Measurements from ENCODE around the gene HNRNPA1L2. TPM values are rescaled to one million over a fixed set of nuclear protein-coding genes. Genes with fewer than 3 reads are reported as not detected.
"Not testable (repeated sequence)": the region's sequence is repeated elsewhere in the genome, so short reads cannot be mapped to it uniquely, and the experiment has no call there.

The HNRNPA1L2 gene
- 4.3 TPM for total RNA-seq
- polyA plus RNA-seq = 11.2 TPM

DNA sequence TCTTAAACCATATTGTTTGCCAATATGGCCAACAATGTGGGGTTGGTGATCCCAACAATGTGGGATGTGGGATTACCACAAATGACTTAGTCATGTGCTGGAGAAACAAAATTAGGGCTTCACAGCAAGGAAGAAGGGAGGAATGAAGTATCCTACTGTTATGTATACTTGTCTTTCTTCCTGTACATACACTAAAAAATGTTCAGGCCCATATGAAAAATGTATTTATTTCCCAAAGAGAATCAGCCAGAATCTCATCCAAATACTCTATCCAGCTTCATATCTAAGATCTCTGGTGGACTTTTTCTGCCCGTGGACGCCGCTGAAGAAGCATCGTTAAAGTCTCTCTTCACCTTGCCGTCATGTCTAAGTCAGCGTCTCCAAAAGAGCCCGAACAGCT is at the start of gene HNRNPA1L2:
Gene HNRNPA1L2, plus strand, starts transcription at position 301 of the 400 bp plus-strand sequence. Its CDS starts 62 bp downstream, at position 363.
- WGBS = 97% methylated on average over 7 of the region's 7 CpGs

DNA sequence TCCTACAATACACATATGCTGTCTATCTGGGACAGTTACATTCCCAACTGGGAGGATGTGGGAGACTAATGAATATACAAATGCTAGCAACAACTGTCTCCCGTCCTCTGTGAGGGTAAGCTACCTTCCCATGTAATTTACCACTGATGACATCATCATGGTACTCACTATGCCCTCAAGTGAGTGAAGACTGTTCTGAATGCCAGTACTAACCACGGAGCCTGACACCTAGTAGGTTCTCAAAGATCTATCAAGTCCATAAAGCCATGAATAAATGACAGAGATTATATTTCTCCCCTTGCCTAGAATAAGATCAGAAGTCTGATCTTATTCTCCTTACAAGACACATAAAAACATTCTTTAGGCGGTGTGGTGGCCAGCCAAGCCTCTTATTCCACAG is 49.1 kb upstream of the HNRNPA1L2 start:
- H3K36me3 ChIP-seq (ENCODE audit: insufficient read depth); H3K27ac ChIP-seq (ENCODE audit: low read depth); H3K4me1 ChIP-seq (ENCODE audit: insufficient read depth); H3K4me3 ChIP-seq (ENCODE audit: low read depth, low read length); DNase-seq (ENCODE audit: extremely low spot score): not testable (repeated sequence)
- 76% methylated on average over 3 of the region's 3 CpGs for WGBS

More for the DNA sequence above, at the start of gene HNRNPA1L2:
- no peak for DNase-seq (ENCODE audit: extremely low spot score)
- Histone ChIP-seq H3K4me1 (ENCODE audit: insufficient read depth) (no peaks in the 10 kb centered on the region), H3K4me3 (ENCODE audit: low read depth, low read length) (no peak within 1 kb of the TSS), H3K36me3 (ENCODE audit: insufficient read depth) (peaks cover 2% of the 10 kb centered on the region), H3K27ac (ENCODE audit: low read depth) (no peak within 1 kb of the TSS)

DNA sequence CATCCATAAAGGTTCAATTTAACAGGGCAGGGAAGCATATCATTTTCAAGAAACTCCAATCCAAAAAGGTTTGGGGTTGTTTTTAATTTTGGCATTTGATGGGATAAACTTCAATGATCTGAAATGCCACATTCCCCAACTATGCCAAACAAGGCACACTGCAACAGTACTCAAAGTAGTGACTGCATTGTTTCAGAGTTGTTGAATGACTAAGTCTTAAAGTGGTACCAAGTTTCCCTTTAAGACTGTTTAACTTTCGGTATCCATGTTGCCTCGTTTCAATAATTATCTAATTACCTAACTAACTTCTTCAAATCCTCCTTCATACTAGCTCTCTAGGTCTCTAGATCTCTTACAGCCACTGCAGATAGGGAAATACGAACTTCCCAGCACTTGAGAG is 48.4 kb upstream of the HNRNPA1L2 start:
- WGBS = 64% methylated on average over 3 of the region's 3 CpGs
- H3K4me1 ChIP-seq (ENCODE audit: insufficient read depth) = not testable (repeated sequence)

GRCh38 chr13:52594295-52594694 is 47.9 kb upstream of the HNRNPA1L2 start:
- not testable (repeated sequence) for H3K4me3 ChIP-seq (ENCODE audit: low read depth, low read length); H3K4me1 ChIP-seq (ENCODE audit: insufficient read depth); H3K27ac ChIP-seq (ENCODE audit: low read depth); H3K36me3 ChIP-seq (ENCODE audit: insufficient read depth); DNase-seq (ENCODE audit: extremely low spot score)
- WGBS = 68% methylated on average over 7 of the region's 7 CpGs

More for the DNA sequence above, 48.4 kb upstream of the HNRNPA1L2 start:
- not testable (repeated sequence) for H3K36me3 ChIP-seq (ENCODE audit: insufficient read depth); H3K27ac ChIP-seq (ENCODE audit: low read depth); DNase-seq (ENCODE audit: extremely low spot score); H3K4me3 ChIP-seq (ENCODE audit: low read depth, low read length)

DNA sequence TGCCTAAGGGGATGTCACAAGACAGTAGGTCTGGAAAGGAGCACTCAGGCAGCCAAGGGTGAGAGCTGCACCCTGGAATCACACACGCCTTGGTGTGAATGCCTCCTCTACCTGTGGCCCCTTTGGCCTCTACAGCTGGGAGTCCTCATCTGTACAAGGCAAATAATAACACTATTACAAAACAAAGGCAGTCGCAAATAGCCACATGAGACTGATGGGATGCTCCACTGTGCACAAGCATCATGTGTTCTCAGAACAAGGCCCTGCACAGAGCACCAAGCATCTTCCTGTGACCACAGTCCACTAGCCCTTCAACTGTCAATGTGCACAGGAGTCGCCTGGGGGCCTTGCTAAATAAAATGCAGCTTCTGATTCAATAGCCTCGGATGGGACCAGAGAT is 44.6 kb upstream of the HNRNPA1L2 start:
- Histone ChIP-seq H3K27ac (ENCODE audit: low read depth) (no peak overlapping the region), H3K4me1 (ENCODE audit: insufficient read depth) (peaks cover 2% of the 10 kb centered on the region), H3K36me3 (ENCODE audit: insufficient read depth) (no peaks in the 10 kb centered on the region), H3K4me3 (ENCODE audit: low read depth, low read length) (no peak overlapping the region)
- DNase-seq (ENCODE audit: extremely low spot score) = no peak
- WGBS = 95% methylated on average over 4 of the region's 4 CpGs

- peaks cover 2% of the 10 kb centered on the region for H3K4me1 ChIP-seq (ENCODE audit: insufficient read depth)
- DNase-seq (ENCODE audit: extremely low spot score) = no peak
- peak overlapping the region; percentile 17 for H3K4me3 ChIP-seq (ENCODE audit: low read depth, low read length)
- no peaks in the 10 kb centered on the region for H3K36me3 ChIP-seq (ENCODE audit: insufficient read depth)
- no peak overlapping the region for H3K27ac ChIP-seq (ENCODE audit: low read depth)
- WGBS = 9% methylated on average over 13 of the region's 13 CpGs
These were observed 43.0 kb upstream of the HNRNPA1L2 start for GRCh38 chr13:52599037-52599847.

DNA sequence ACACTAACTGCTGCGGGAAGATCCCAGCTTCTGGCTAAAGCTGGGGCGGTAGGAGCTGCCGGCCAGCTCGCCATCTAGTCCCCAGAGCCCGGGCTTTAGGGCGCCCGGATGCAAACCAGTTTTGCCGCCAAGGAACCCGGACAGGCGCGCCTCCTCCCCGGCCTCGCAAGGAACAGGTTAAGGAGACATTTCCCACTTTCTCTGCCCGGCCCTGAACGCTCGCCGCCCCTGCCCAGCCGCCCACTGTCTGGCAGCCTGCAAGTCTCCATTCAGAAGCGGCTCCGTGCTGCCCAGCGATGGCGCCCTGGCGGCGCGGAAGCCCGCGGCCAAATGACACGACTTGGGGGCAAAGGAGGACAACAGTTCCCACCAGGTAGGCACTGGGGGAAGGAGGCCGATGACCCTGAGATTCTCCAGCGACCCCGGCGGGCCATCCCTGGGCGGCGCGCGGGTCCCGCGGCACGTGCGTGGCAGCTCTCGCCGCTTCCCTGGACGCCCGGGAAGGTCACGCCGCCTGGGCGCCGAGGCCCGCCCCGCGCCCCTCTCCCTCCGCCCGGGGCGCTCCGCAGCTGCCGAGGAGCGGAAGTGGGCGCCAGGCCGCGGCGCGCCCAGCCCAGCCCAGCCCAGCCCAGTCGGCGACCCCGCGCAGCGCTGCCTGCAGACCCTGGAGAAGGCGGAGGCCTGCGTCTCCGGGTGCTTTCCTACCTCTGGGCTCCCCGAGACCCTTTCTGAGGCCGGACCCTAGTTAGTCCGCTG is 42.2 kb upstream of the HNRNPA1L2 start:
- Histone ChIP-seq H3K4me1 (ENCODE audit: insufficient read depth) (peaks cover 2% of the 10 kb centered on the region), H3K4me3 (ENCODE audit: low read depth, low read length) (peak overlapping the region; percentile 17), H3K27ac (ENCODE audit: low read depth) (no peak overlapping the region), H3K36me3 (ENCODE audit: insufficient read depth) (no peaks in the 10 kb centered on the region)
- no peak for DNase-seq (ENCODE audit: extremely low spot score)
- 2% methylated on average over 72 of the region's 73 CpGs for WGBS

GRCh38 chr13:52600666-52601065 is 41.6 kb upstream of the HNRNPA1L2 start:
- Histone ChIP-seq H3K27ac (ENCODE audit: low read depth) (no peak overlapping the region), H3K36me3 (ENCODE audit: insufficient read depth) (no peaks in the 10 kb centered on the region), H3K4me1 (ENCODE audit: insufficient read depth) (peaks cover 2% of the 10 kb centered on the region), H3K4me3 (ENCODE audit: low read depth, low read length) (no peak overlapping the region)
- 58% methylated on average over 3 of the region's 3 CpGs for WGBS
- no peak for DNase-seq (ENCODE audit: extremely low spot score)

DNA sequence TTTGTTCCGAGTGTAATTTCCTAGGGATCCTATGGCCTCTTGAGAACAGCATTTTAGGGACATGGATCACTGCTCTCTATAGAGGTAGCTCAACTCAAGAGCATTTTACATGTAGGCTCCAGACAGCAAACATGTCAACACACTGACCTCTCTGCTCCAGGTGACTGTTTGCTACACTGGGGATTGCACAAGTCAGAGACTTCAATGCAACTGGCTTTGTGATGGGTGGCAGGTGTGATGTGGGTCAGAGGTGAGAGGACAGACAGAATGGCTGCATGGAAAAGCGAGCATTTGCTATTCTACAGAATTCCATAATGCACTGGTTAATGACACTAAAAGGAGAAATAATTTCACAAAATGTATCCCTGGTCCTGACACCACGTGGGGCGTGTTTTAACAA is 38.9 kb upstream of the HNRNPA1L2 start:
- not testable (repeated sequence) for DNase-seq (ENCODE audit: extremely low spot score); H3K4me3 ChIP-seq (ENCODE audit: low read depth, low read length); H3K36me3 ChIP-seq (ENCODE audit: insufficient read depth); H3K4me1 ChIP-seq (ENCODE audit: insufficient read depth); H3K27ac ChIP-seq (ENCODE audit: low read depth)
- WGBS = 88% methylated on average over 2 of the region's 4 CpGs

- not testable (repeated sequence) for DNase-seq (ENCODE audit: extremely low spot score); H3K4me1 ChIP-seq (ENCODE audit: insufficient read depth); H3K27ac ChIP-seq (ENCODE audit: low read depth); H3K4me3 ChIP-seq (ENCODE audit: low read depth, low read length); H3K36me3 ChIP-seq (ENCODE audit: insufficient read depth)
- WGBS = 75% methylated on average over 6 of the region's 6 CpGs
These were observed 36.1 kb upstream of the HNRNPA1L2 start for GRCh38 chr13:52606126-52606525.

DNA sequence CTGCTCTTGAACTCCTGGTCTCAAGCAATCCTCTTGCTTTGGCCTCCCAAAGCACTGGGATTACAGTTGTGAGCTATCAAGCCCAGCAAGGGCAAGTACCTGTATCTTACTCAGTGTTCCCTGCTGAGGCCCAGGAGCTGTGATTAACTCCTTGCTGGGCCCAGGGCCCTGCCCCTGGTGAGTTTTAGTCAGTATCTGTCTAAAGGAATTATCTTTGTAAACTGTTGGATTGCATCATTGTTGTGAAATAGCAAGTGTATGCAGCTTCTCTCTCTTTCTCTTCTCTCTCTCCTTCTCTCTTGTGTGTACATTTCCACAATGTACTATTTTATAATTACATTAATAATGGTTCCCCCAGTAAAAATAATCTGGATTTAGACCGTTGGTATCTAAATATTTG is 35.4 kb upstream of the HNRNPA1L2 start:
- H3K27ac ChIP-seq (ENCODE audit: low read depth); DNase-seq (ENCODE audit: extremely low spot score); H3K36me3 ChIP-seq (ENCODE audit: insufficient read depth); H3K4me3 ChIP-seq (ENCODE audit: low read depth, low read length); H3K4me1 ChIP-seq (ENCODE audit: insufficient read depth): not testable (repeated sequence)
- 41% methylated on average over 1 of the region's 1 CpG for WGBS

- not testable (repeated sequence) for H3K4me3 ChIP-seq (ENCODE audit: low read depth, low read length); H3K36me3 ChIP-seq (ENCODE audit: insufficient read depth); H3K4me1 ChIP-seq (ENCODE audit: insufficient read depth); DNase-seq (ENCODE audit: extremely low spot score); H3K27ac ChIP-seq (ENCODE audit: low read depth)
- WGBS = 35% methylated on average over 8 of the region's 8 CpGs
These were observed 34.0 kb upstream of the HNRNPA1L2 start for GRCh38 chr13:52608184-52608583.

DNA sequence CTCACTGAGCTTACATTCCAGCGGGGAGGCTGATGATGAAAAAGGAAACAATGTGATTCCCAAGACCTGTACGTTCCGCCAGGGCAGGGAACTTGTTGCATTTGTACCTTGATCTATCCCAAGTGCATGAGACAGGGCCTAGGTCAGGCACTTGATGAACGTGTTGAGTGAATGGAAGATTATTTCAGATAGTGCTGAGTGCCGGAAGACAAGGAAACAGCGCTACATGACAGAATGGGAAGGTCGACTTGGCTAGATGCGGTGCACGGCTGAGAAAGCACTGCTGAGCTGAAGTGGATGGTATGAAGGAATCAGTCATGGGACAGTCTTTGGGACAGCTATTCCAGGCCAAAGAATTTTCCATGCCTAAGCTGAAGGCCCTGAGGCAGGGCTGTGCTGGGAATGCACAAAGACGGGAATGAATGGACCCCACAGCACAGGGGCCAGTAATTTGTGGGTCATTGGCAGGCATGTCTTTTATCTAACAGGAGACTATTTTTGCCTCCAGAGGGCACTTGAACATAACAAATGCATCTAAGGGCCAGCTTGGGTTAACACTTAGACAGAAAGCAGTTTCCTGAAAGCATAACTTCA is 33.1 kb upstream of the HNRNPA1L2 start:
- DNase-seq (ENCODE audit: extremely low spot score); H3K4me3 ChIP-seq (ENCODE audit: low read depth, low read length); H3K4me1 ChIP-seq (ENCODE audit: insufficient read depth); H3K36me3 ChIP-seq (ENCODE audit: insufficient read depth); H3K27ac ChIP-seq (ENCODE audit: low read depth): not testable (repeated sequence)
- WGBS = 64% methylated on average over 10 of the region's 10 CpGs

DNA sequence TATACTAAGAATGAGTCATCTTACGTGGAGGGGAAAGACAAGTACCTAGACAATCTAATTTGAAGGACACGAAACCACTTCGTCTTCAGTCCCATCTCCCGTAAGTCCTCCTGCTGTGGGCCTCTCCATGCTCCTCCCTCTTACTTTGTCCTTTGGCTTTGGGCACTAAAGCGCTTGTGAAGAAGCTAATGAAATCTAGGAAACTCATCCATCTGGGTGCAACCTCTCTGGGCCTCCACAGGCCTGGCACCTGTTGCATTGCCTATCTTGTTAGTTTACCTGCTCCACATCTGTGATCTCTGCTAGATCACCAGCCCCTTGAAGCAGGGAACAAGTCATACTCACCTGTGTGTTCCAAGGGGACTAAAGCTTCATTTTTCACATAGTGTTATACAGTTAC is 32.1 kb upstream of the HNRNPA1L2 start:
- not testable (repeated sequence) for H3K27ac ChIP-seq (ENCODE audit: low read depth)

More for the DNA sequence above, 32.1 kb upstream of the HNRNPA1L2 start:
- not testable (repeated sequence) for H3K36me3 ChIP-seq (ENCODE audit: insufficient read depth); H3K4me1 ChIP-seq (ENCODE audit: insufficient read depth); DNase-seq (ENCODE audit: extremely low spot score); H3K4me3 ChIP-seq (ENCODE audit: low read depth, low read length)
- 93% methylated on average over 5 of the region's 5 CpGs for WGBS
